ENCODE data around the gene RPS14.

- TF ChIP-seq CEBPB (tag; IDR thresholded peaks at IDR 0.05) (no peak), SMC3 (conservative IDR thresholded peaks at IDR 0.05; ENCODE audit: insufficient read depth, low read depth, low read length) (no peak)
These were observed 38.9 kb downstream of the RPS14 start for GRCh38 chr5:150410524-150411244.
